NCI-H2029 (cell line): ENCODE results near the gene SMIM23.

ENCODE experiments used
- DNase-seq: peaks from one replicate; lab custom pipeline; 2025; lab: John Stamatoyannopoulos, UW

The SMIM23 gene

GRCh38 chr5:171785517-171785916 is at the start of gene SMIM23:
TSS of gene SMIM23 (plus strand) at chr5:171785817. CDS start at chr5:171785872, 55 bp downstream.
- peak; percentile 19 for DNase-seq

GRCh38 chr5:171736976-171737891 is 48.4 kb upstream of the SMIM23 start:
- DNase-seq, result no peak

GRCh38 chr5:171738501-171738900 is 47.1 kb upstream of the SMIM23 start:
- DNase-seq, result no peak

GRCh38 chr5:171739271-171739670 is 46.3 kb upstream of the SMIM23 start:
- DNase-seq, result no peak

- no peak for DNase-seq
These were observed 42.1 kb upstream of the SMIM23 start for GRCh38 chr5:171743436-171744076.

- DNase-seq, result no peak
These were observed 41.4 kb upstream of the SMIM23 start for GRCh38 chr5:171744264-171744663.

GRCh38 chr5:171744882-171745281 is 40.7 kb upstream of the SMIM23 start:
- DNase-seq, result no peak

- DNase-seq, result no peak
These were observed 40.0 kb upstream of the SMIM23 start for GRCh38 chr5:171745602-171746001.

GRCh38 chr5:171747061-171747859 is 38.4 kb upstream of the SMIM23 start:
- no peak for DNase-seq

- no peak for DNase-seq
These were observed 36.9 kb upstream of the SMIM23 start for GRCh38 chr5:171748720-171749119.

- DNase-seq, result no peak
These were observed 36.3 kb upstream of the SMIM23 start for GRCh38 chr5:171749365-171749764.

GRCh38 chr5:171750311-171750788 is 35.3 kb upstream of the SMIM23 start:
- DNase-seq, result peak; percentile 53

- DNase-seq, result no peak
These were observed 30.2 kb upstream of the SMIM23 start for GRCh38 chr5:171755354-171755821.

- no peak for DNase-seq
These were observed 27.6 kb upstream of the SMIM23 start for GRCh38 chr5:171757853-171758535.

GRCh38 chr5:171759777-171760176 is 25.8 kb upstream of the SMIM23 start:
- DNase-seq, result no peak

- DNase-seq, result no peak
These were observed 23.5 kb upstream of the SMIM23 start for GRCh38 chr5:171762021-171762608.

- no peak for DNase-seq
These were observed 22.7 kb upstream of the SMIM23 start for GRCh38 chr5:171762903-171763302.

- DNase-seq, result no peak
These were observed 21.4 kb upstream of the SMIM23 start for GRCh38 chr5:171764265-171764664.

GRCh38 chr5:171766875-171767274 is 18.7 kb upstream of the SMIM23 start:
- no peak for DNase-seq

GRCh38 chr5:171770153-171770552 is 15.5 kb upstream of the SMIM23 start:
- DNase-seq, result no peak

GRCh38 chr5:171771856-171772255 is 13.8 kb upstream of the SMIM23 start:
- DNase-seq, result no peak
